GM12875 (cell line): ENCODE data around the gene RAB3IL1.

Source experiments
- H3K4me3 ChIP-seq: one replicate; pipeline ENCODE4 v1.5.1; 2011; ENCODE audit warnings: low read depth, low read length, control low read depth
- TF ChIP-seq, protein P1 (sequence below): IDR thresholded peaks from 2 replicates; pipeline ENCODE4 v1.5.1; 2011; ENCODE audit warnings: low read depth, mild to moderate bottlenecking, control low read depth, inconsistent platforms, low read length, moderate library complexity, borderline replicate concordance; ENCODE audit not compliant: insufficient read depth

Gene RAB3IL1

DNA sequence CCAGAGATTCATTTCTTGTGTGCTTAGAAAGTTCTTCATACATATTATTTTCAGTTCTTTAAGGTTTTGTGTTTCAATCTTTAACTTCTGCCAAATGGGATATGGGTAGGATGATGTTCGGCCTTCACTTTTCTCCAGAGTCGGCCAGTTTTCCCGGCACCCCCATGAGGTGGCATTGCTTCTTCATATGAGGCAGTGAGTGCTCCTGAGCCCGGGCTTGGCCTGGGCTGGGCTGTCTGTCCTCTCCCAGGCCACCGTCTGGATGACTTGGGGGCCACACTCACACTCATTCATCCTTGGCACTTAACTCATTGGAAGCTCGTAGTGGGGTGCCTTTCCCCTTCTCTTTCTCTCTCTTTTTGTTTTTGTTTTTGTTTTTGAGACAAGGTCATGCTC lies 65.5 kb downstream of the RAB3IL1 start:
- TF ChIP-seq, protein P1, sequence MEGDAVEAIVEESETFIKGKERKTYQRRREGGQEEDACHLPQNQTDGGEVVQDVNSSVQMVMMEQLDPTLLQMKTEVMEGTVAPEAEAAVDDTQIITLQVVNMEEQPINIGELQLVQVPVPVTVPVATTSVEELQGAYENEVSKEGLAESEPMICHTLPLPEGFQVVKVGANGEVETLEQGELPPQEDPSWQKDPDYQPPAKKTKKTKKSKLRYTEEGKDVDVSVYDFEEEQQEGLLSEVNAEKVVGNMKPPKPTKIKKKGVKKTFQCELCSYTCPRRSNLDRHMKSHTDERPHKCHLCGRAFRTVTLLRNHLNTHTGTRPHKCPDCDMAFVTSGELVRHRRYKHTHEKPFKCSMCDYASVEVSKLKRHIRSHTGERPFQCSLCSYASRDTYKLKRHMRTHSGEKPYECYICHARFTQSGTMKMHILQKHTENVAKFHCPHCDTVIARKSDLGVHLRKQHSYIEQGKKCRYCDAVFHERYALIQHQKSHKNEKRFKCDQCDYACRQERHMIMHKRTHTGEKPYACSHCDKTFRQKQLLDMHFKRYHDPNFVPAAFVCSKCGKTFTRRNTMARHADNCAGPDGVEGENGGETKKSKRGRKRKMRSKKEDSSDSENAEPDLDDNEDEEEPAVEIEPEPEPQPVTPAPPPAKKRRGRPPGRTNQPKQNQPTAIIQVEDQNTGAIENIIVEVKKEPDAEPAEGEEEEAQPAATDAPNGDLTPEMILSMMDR: no peak

GRCh38 chr11:61851113-61851899 lies 66.1 kb downstream of the RAB3IL1 start:
- TF ChIP-seq, protein P1: no peak
- H3K4me3 ChIP-seq: no peak overlapping the region

More for the DNA sequence above, 65.5 kb downstream of the RAB3IL1 start:
- H3K4me3 ChIP-seq: no peak overlapping the region

- H3K4me3 ChIP-seq: no peak overlapping the region
- TF ChIP-seq, protein P1: no peak
Observed at GRCh38 chr11:61850687-61851086, 66.7 kb downstream of the RAB3IL1 start.

- no peak overlapping the region for H3K4me3 ChIP-seq
- TF ChIP-seq, protein P1: no peak
Observed at GRCh38 chr11:61848631-61849030, 68.7 kb downstream of the RAB3IL1 start.

DNA sequence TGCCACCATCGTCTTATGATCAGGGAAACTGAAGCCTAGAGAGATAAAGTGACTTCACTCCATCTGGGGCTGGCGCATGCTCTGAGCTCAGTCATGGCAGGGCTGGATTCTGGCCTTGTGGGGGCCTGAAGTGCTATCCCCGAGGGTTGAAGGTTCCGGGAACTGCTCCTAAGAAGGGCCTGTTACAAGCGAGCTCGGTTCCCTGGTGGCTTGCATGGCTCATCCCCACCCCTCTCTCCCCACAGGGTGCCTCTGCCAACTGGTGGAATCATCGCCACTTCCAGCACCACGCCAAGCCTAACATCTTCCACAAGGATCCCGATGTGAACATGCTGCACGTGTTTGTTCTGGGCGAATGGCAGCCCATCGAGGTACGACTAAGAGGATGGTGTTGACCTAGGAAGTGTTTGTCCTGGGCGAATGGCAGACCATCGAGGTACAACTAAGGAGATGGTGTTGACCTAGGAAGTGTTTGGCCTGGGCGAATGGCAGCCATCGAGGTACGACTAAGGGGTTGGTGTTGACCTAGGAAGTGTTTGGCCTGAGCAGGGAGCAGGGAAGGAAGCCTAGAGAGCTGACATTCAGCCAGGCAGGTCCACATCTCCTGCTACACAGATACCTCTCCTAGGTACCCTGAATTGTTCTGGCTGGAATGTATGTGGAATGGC lies 69.3 kb downstream of the RAB3IL1 start:
- no peak overlapping the region for H3K4me3 ChIP-seq
- TF ChIP-seq, protein P1: no peak
